ENCODE measurements around the gene NFX1.
"Not testable (repeated sequence)": the region's sequence is repeated elsewhere in the genome, so short reads cannot be mapped to it uniquely, and the experiment has no call there.

Gene NFX1

DNA sequence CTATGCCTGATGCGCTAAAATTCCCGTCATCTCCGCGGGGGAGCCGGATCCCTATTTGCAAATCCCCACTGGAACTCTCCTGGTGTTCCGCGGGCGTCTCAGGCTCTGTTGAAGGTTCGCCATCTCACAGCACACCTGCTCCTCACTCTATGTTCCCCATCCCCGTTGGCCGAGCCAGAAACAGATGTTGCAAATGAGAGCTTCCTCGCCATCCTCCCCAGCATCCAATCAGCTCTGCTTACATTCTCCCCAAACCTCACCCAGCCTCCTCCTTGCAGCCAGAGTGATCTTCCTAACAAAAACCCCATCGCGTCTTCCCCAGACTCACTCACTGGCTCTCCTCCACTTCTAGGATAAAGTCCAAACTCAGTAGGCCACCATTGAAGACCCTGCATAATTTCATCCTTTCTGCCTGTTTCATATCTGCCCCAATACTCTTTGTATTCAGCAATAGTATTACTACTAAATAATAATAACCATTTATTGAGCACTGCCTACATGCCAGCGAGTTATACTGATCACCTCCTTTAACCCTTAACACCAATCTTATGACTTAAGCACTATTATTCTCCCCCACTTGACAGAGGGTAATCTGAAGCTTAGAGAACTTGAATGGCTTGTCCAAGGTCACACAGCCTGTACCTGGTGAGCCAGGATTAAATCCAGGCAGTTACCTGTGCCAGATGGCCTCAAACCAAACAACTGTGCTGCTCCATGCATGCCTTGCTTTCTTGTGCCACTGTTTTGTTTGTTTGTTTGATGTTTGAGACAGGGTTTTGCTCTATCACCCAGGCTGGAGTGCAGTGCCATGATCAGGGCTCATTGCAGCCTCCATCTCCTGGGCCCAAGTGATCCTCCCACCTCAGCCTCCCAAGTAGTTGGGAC lies 98.0 kb downstream of the NFX1 start:
- Histone ChIP-seq H3K4me1 (ENCODE audit: insufficient read depth, low read length) (peaks cover 4% of the 10 kb centered on the region; the same call in 1 of the 2 replicates), H3K9ac (ENCODE audit: low read depth, low read length) (no peak overlapping the region), H3K36me3 (ENCODE audit: insufficient read depth, low read length) (no peaks in the 10 kb centered on the region), H3K9me3 (ENCODE audit: control insufficient read depth, insufficient read depth, low read length) (no peaks in the 10 kb centered on the region)

DNA sequence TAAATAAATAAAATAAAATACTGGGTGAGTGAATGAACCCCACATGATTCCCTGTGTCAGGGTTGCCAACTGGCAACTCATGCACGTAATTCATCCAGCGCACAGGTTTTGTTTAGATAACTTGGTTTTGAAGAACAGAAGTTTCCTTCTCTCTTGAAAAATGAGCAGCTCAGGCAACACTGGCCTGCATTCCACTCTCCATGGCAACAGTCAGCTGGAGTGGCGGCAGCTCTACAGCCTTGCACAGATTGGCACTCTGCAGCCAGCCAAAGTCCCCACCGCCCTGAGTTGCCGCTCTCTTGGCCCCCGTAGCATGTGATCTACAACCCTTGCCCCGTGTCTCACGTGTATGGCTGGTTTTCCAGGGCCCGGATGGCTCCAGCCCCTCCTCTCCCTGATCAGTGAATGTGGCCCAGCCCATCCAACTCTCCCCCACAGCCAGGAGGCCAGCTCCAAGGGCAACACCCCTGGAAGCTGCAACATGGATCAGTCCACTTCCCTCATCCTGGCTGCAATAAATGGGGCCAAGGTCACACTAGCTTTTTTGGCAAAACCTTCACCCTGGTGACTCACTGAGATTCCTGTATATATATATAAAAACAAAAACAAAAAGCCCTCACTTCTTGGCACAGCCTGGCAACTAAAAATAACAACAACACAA lies 100.9 kb downstream of the NFX1 start:
- H3K36me3 ChIP-seq (ENCODE audit: insufficient read depth, low read length); H3K9ac ChIP-seq (ENCODE audit: low read depth, low read length); H3K4me1 ChIP-seq (ENCODE audit: insufficient read depth, low read length); H3K9me3 ChIP-seq (ENCODE audit: control insufficient read depth, insufficient read depth, low read length): not testable (repeated sequence)

DNA sequence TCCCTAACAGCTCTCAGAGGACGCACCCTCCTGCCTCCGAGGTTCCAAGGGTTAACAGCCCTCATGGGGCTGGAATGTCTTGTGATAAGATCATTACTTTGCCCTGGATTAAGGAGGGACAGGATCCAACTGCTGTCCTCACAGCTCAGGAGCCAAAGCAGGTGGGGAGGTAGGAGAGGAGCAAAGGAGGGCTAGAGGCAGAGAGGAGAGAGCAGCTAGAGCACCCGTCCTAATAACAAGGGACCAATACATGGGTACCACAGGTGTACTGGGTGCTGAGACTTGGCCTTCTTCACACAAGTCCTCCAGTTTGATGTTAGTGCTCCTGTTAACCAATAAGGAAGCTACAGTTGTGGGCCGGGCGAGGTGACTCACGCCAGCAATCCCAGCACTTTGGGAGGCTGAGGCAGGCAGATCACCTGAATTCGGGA lies 102.3 kb downstream of the NFX1 start:
- not testable (repeated sequence) for H3K9ac ChIP-seq (ENCODE audit: low read depth, low read length); H3K36me3 ChIP-seq (ENCODE audit: insufficient read depth, low read length); H3K9me3 ChIP-seq (ENCODE audit: control insufficient read depth, insufficient read depth, low read length); H3K4me1 ChIP-seq (ENCODE audit: insufficient read depth, low read length)

DNA sequence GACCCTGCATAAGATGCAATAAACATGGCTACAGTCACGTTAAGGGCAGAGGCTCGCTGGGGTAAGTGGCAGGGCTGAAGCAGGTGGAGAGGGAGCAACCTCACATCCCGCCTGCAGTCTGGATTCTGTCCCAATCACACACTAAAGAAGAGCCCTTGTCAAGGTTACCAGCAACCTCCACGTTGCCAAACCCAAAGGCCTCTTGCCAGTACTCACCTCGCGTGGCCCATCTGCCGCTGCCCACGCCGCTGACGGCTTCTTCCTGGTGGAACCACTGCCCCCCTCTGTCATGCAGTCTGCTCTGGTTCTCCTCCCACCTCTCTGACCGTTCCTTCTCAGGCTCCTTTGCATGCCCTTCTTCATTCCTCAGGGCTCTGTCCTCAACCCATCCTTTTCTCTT lies 103.3 kb downstream of the NFX1 start:
- Histone ChIP-seq H3K9me3 (ENCODE audit: control insufficient read depth, insufficient read depth, low read length) (no peaks in the 10 kb centered on the region), H3K4me1 (ENCODE audit: insufficient read depth, low read length) (peaks cover 4% of the 10 kb centered on the region; the same call in 1 of the 2 replicates), H3K36me3 (ENCODE audit: insufficient read depth, low read length) (no peaks in the 10 kb centered on the region), H3K9ac (ENCODE audit: low read depth, low read length) (no peak overlapping the region)

DNA sequence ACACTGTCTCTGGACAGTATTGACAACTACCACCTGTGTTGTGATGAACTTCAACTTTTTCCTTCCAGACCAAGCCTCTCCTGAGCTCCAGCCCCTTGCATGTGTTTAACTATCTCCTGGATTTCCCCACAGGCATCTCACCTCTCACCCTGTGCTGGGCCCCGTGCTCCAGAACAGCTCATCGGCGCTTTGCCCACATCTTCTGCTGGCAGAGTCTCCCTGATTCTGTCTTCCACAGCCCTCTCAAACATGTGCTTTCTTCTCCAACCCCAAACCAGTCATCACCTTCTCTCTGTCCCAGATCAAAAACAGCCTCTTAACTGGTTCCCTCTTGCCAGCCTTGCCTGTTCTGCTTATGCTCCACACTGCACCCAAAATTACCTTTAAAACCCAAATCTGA lies 103.7 kb downstream of the NFX1 start:
- H3K36me3 ChIP-seq (ENCODE audit: insufficient read depth, low read length); H3K9me3 ChIP-seq (ENCODE audit: control insufficient read depth, insufficient read depth, low read length); H3K9ac ChIP-seq (ENCODE audit: low read depth, low read length); H3K4me1 ChIP-seq (ENCODE audit: insufficient read depth, low read length): not testable (repeated sequence)

DNA sequence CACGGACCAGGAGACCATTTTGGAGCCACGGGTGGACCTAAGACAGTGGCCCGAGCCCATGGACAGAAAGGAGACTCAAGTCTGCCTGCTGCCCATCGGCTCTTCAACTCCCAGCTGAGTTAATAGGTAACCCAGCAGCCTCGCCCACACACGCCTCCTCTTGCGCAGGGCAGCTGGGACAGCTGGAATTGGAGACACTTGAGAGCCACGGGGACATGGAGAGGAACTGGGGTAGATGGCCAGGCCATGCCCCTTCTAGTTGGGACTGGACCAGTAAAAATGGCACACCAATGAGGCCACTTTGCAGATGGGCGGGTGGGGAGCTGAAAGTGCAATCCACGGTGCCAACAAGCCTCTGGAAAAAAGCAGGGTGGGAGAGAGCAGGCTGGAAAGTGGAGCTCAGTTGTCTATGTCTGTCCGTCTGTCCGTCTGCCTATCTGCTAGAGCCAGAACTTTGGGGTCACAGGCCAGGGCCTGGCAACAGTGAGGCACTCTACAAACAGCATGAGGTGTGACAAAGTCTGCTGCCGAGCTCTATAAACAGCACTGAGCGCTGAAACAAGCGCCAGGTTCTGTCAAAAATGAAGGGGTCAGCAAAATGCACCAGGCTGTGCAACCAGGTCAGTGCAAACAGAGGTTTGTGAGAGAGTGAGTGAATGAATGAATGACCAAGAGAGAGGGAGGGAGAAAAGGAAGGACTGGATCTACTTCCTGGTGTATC lies 105.0 kb downstream of the NFX1 start:
- H3K36me3 ChIP-seq (ENCODE audit: insufficient read depth, low read length) = not testable (repeated sequence)

DNA sequence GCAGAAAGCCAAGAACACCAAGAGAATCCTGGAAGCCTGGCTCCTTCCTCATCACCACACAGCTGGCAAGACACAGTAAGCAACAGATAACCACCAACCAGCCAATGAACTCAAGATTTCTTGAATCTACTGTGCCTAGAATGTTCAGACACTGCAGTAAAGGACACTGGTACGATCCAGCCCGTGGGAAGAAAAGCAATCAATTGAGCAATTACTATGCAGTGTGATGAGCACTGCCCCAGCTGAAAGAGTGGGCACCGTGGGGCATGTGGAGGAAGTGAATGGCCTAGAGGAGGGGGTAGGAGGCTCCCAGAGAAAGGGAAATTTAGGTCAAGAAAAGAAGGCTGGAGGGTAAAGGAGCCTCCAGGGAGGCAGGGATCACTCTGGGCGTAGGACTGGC lies 107.5 kb downstream of the NFX1 start:
- not testable (repeated sequence) for H3K9me3 ChIP-seq (ENCODE audit: control insufficient read depth, insufficient read depth, low read length); H3K4me1 ChIP-seq (ENCODE audit: insufficient read depth, low read length); H3K9ac ChIP-seq (ENCODE audit: low read depth, low read length); H3K36me3 ChIP-seq (ENCODE audit: insufficient read depth, low read length)

More for the DNA sequence above, 105.0 kb downstream of the NFX1 start:
- not testable (repeated sequence) for H3K4me1 ChIP-seq (ENCODE audit: insufficient read depth, low read length); H3K9me3 ChIP-seq (ENCODE audit: control insufficient read depth, insufficient read depth, low read length); H3K9ac ChIP-seq (ENCODE audit: low read depth, low read length)

DNA sequence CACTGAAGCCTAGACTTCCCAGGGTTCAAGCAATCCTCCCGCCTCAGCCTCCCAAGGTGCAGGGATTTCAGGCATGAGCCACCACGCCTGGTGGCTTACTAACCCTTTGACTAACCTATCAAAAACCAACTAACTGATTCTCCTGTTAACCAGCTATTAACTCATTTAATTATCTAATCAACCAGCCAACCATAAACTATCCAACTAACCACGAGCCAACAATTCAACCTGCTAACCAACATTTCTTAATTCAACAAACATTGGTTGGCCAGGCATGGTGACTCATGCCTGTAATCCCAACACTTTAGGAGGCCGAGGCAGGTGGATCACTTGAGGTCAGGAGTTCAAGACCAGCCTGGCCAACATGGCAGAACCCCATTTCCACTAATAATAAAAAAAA lies 108.7 kb downstream of the NFX1 start:
- H3K9me3 ChIP-seq (ENCODE audit: control insufficient read depth, insufficient read depth, low read length); H3K9ac ChIP-seq (ENCODE audit: low read depth, low read length); H3K36me3 ChIP-seq (ENCODE audit: insufficient read depth, low read length); H3K4me1 ChIP-seq (ENCODE audit: insufficient read depth, low read length): not testable (repeated sequence)

DNA sequence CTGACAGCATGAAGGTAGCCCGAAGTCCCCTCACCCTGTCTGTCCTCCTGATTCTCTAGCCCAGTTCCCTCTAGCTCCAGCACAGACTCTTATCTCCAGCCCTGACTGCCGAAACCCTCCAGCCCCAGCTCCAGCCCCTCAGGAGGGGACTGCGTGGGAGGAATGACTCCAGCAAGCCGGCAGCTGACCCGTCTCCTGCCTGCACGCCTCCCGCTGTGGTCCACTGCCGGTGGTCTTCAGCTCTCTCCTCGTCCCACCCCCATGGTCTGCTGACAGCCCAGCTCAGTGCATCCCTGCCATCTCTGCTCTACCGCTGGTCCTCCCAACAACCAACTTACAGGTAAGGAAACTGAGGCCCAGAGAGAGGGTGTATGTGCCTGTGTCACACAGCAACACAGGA lies 111.5 kb downstream of the NFX1 start:
- not testable (repeated sequence) for H3K4me1 ChIP-seq (ENCODE audit: insufficient read depth, low read length); H3K9me3 ChIP-seq (ENCODE audit: control insufficient read depth, insufficient read depth, low read length); H3K9ac ChIP-seq (ENCODE audit: low read depth, low read length); H3K36me3 ChIP-seq (ENCODE audit: insufficient read depth, low read length)

DNA sequence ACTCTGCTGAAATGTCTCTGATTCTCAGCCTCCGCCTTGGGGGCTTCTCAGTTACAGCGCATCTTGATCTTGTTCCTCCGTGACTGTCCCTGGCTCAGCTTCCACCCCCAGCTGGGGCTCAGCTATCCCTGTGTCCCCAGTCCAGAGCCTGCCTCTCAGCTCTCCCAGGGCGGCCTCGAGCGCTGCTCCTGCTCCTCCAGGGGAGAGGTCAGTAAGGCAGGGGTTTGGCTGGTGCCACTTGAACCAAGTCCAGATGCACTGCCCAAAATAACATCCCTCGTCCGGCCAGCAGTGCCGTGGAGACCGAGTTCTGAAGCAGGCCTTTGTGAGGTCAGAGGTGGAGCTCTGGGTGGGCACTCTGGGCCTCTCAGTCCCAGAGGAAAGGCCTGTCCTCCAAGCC lies 112.1 kb downstream of the NFX1 start, which contains the start of gene AQP7:
Gene AQP7 (minus strand): TSS at position 198 of the 400 bp plus-strand sequence. CDS start 1,306 bp downstream, outside the sequence.
- not testable (repeated sequence) for H3K9me3 ChIP-seq (ENCODE audit: control insufficient read depth, insufficient read depth, low read length); H3K4me1 ChIP-seq (ENCODE audit: insufficient read depth, low read length); H3K36me3 ChIP-seq (ENCODE audit: insufficient read depth, low read length); H3K9ac ChIP-seq (ENCODE audit: low read depth, low read length)

DNA sequence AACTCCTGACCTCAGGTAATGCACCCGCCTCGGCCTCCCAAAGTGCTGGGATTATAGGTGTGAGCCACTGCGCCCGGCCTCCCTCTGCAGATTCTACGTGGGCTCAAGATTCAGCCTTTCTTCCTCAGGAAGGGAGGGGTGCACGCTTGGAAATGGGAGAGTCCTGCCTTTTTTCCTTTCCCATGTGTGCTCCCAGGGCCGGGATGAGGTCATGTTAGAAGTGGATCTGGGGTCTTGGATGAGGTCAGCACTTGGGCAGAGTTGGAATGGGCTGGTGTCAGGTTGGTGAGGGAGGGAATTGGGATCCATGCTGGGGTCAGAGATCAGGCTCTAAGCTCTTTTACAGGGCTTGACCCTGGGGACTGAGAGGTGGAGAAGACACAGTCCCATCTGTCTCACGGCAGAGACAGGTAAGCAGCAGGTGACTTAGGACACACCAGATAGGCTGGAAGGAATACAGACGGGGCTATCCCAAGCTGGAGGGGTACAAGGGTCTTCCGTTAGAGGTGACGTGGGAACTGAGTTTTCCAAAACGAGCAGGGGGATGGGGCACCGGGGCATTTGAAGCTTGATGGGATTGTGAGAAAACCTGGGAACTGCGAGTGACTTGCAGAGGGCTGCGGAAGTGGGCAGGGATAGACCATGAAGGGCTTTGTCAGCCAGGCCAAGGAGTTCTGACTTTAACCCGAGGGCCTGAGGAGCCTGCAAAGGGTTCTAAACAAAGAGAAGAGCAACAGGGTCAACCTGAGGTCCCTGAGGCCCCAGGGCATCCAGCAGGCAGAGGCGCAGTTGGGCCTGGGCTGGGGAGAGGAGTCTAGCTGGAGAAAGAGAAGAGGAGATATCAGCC lies 113.8 kb downstream of the NFX1 start:
- Histone ChIP-seq H3K9me3 (ENCODE audit: control insufficient read depth, insufficient read depth, low read length) (no peaks in the 10 kb centered on the region), H3K9ac (ENCODE audit: low read depth, low read length) (no peak overlapping the region), H3K4me1 (ENCODE audit: insufficient read depth, low read length) (no peaks in the 10 kb centered on the region), H3K36me3 (ENCODE audit: insufficient read depth, low read length) (no peaks in the 10 kb centered on the region)

DNA sequence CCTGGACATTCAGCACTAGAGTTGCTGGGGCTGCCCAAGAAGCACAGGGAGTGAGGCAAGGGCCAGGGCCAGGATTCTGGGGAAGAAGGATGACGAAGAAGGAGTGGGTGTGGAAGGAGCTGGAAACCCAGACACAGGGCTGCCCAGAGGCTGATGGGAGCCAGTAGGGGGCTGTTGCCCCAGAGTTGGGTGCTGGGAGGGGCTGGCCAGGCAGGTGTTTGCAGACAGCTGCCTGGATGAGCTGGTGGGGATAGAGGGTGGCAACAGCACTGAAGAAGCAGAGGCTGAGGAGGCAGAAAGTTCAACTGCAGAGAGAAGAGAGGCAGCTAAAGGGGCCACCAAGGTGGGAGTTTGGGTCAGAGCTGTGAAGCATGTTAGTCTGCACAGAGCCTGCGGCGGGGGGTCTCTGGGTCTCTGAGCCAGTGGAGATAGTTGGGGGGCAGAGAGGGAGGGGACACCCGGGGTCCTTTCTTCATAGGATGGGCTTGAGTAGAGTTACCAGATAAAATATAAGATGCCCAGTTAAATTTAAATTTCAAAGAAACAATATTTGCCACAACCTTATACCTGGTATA lies 114.6 kb downstream of the NFX1 start:
- Histone ChIP-seq H3K36me3 (ENCODE audit: insufficient read depth, low read length) (no peaks in the 10 kb centered on the region), H3K4me1 (ENCODE audit: insufficient read depth, low read length) (no peaks in the 10 kb centered on the region), H3K9me3 (ENCODE audit: control insufficient read depth, insufficient read depth, low read length) (no peaks in the 10 kb centered on the region), H3K9ac (ENCODE audit: low read depth, low read length) (no peak overlapping the region)

DNA sequence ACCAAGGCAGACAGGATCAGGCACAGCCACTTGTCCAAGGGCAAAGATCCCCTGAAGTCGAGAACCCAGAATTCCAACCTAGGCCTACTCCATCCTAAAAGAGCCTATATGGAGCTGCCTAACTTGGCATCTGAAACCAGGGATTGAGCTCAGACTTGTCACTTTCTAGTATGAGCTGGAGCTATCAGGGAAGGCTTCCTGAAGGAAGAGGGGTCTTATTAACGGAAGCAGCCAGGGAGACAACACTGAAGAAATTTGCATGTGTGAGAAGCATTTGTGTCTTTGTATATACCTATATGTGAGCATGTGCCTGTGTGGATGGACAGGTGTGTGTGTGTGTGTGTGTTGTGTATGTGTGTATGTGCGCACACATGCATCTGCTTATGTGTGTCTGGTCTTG lies 116.7 kb downstream of the NFX1 start:
- Histone ChIP-seq H3K9ac (ENCODE audit: low read depth, low read length) (no peak overlapping the region), H3K36me3 (ENCODE audit: insufficient read depth, low read length) (no peaks in the 10 kb centered on the region), H3K4me1 (ENCODE audit: insufficient read depth, low read length) (no peaks in the 10 kb centered on the region), H3K9me3 (ENCODE audit: control insufficient read depth, insufficient read depth, low read length) (no peaks in the 10 kb centered on the region)

DNA sequence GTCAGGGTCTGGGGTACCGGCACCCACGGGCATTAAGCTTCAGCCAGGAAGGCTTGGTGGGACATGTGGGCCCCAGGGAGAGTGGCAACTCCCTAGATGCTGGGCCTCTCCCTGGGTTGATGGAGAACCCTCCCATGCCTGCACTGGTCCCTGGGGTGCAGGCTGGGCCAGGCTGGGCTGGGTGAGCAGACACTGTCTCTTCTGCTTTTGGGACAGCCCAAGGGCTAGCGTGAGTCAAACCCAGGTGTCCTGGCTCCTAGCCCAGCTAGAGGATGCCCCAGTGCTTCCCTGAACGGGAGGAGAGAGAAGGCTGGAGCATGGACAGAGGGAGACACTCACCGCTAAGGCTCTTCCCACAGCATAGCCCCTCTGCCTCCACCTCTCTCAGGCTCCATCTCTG lies 117.8 kb downstream of the NFX1 start:
- H3K9ac ChIP-seq (ENCODE audit: low read depth, low read length) = no peak overlapping the region
- H3K9me3 ChIP-seq (ENCODE audit: control insufficient read depth, insufficient read depth, low read length) = no peaks in the 10 kb centered on the region
- no peaks in the 10 kb centered on the region for H3K4me1 ChIP-seq (ENCODE audit: insufficient read depth, low read length)
- H3K36me3 ChIP-seq (ENCODE audit: insufficient read depth, low read length) = no peaks in the 10 kb centered on the region

Data from ES-I3 (cell line).